GM12878 (cell line): Measurements from ENCODE around the gene DOP1A.

Source experiments
- CREM ChIP-seq: IDR thresholded peaks from 2 replicates; pipeline ENCODE4 v1.6.1; 2014; ENCODE audit warnings: antibody characterized with exemption, low read depth
- POLR2AphosphoS5 ChIP-seq: IDR thresholded peaks from 2 replicates; pipeline ENCODE4 v1.6.1; 2011; ENCODE audit warnings: mild to moderate bottlenecking, low read length, inconsistent platforms
- SMC3 ChIP-seq: IDR thresholded peaks from 2 replicates; pipeline ENCODE4 v1.6.1; 2011; ENCODE audit warnings: low read length, improper control_type of control experiment, borderline replicate concordance
- TF ChIP-seq, protein P1 (sequence below), 3 experiments: IDR thresholded peaks in 2 of 3; conservative IDR thresholded peaks in 1 of 3; 2 replicates each; pipeline ENCODE4 v1.5.1; 2011; ENCODE audit warnings: low read depth in 3 of 3, low read length in 3 of 3, mild to moderate bottlenecking in 3 of 3, control low read depth in 2 of 3, moderate library complexity in 2 of 3, inconsistent platforms in 1 of 3, mixed read lengths in 1 of 3; ENCODE audit not compliant: control insufficient read depth in 2 of 3, insufficient read depth in 1 of 3; ENCODE audit errors: extremely low read depth in 1 of 3

GRCh38 chr6:83083476-83083875, 16.0 kb downstream of the DOP1A start:
- TF ChIP-seq CREM = no peak
- TF ChIP-seq, protein P1, sequence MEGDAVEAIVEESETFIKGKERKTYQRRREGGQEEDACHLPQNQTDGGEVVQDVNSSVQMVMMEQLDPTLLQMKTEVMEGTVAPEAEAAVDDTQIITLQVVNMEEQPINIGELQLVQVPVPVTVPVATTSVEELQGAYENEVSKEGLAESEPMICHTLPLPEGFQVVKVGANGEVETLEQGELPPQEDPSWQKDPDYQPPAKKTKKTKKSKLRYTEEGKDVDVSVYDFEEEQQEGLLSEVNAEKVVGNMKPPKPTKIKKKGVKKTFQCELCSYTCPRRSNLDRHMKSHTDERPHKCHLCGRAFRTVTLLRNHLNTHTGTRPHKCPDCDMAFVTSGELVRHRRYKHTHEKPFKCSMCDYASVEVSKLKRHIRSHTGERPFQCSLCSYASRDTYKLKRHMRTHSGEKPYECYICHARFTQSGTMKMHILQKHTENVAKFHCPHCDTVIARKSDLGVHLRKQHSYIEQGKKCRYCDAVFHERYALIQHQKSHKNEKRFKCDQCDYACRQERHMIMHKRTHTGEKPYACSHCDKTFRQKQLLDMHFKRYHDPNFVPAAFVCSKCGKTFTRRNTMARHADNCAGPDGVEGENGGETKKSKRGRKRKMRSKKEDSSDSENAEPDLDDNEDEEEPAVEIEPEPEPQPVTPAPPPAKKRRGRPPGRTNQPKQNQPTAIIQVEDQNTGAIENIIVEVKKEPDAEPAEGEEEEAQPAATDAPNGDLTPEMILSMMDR (IDR thresholded peaks at IDR 0.05 in 2 of 3, conservative IDR thresholded peaks at IDR 0.05 in 1 of 3; ENCODE audit: control insufficient read depth in 2 of 3, extremely low read depth in 1 of 3, insufficient read depth in 1 of 3, low read depth in 3 of 3, low read length in 3 of 3) = no peak
- TF ChIP-seq POLR2AphosphoS5 = no peak
- TF ChIP-seq SMC3 = no peak
